ENCODE data around the gene GALNT18. TPM values are rescaled to one million over a fixed set of nuclear protein-coding genes. Genes with fewer than 3 reads are reported as not detected.

Gene GALNT18
- total and polyA plus RNA-seq, 7 experiments from 2014 or later: 0.15 to 1.7 (median 0.20) TPM; not detected in 4

GRCh38 chr11:11241284-11241683 lies 380.5 kb downstream of the GALNT18 start:
- no peaks in the 10 kb centered on the region for H3K9me3 ChIP-seq (ENCODE audit: control insufficient read depth in 2 of 3, low read length in 3 of 3)
- ATAC-seq: no peak
- Mint-ChIP-seq H3K36me3 (peaks cover 0 to 4% (median 0%) of the 10 kb centered on the region in 5 donors), H3K4me1 (peaks cover 0 to 24% (median 9%) of the 10 kb centered on the region in 7 donors), H3K27me3 (peaks cover 0 to 5% (median 0%) of the 10 kb centered on the region in 5 donors), H3K9me3 (peaks cover 0 to 5% (median 0%) of the 10 kb centered on the region in 11 donors), H3K4me3 (no peak overlapping the region), H3K27ac (no peak overlapping the region)
- POLR2A ChIA-PET: no interaction called here
- no peaks in the 10 kb centered on the region for H3K36me3 ChIP-seq (ENCODE audit: control insufficient read depth in 2 of 3, insufficient read depth in 3 of 3, low read length in 3 of 3)
- no peak overlapping the region for H3K4me3 ChIP-seq (ENCODE audit: low read length)
- CTCF ChIA-PET: no interaction called here
- no peaks in the 10 kb centered on the region for H3K27me3 ChIP-seq (ENCODE audit: control insufficient read depth in 2 of 2, insufficient read depth in 2 of 2, low read length in 2 of 2)
- H3K27ac ChIP-seq (ENCODE audit: low read depth, low read length): no peak overlapping the region
- no peak for DNase-seq
- peaks cover 5 to 20% of the 10 kb centered on the region in 2 donors for H3K4me1 ChIP-seq (ENCODE audit: control insufficient read depth in 2 of 2, insufficient read depth in 2 of 2, low read length in 2 of 2)
- intact Hi-C loops (cut with micrococcal nuclease): no loop called here

- ChIA-PET POLR2A (no interaction called here), CTCF (no interaction called here)
- peaks cover 0 to 24% (median 9%) of the 10 kb centered on the region in 7 donors for H3K4me1 Mint-ChIP-seq
- Histone ChIP-seq H3K36me3 (ENCODE audit: control insufficient read depth in 2 of 3, insufficient read depth in 3 of 3, low read length in 3 of 3) (no peaks in the 10 kb centered on the region), H3K27ac (ENCODE audit: low read depth, low read length) (no peak overlapping the region), H3K27me3 (ENCODE audit: control insufficient read depth in 2 of 2, insufficient read depth in 2 of 2, low read length in 2 of 2) (no peaks in the 10 kb centered on the region), H3K9me3 (ENCODE audit: control insufficient read depth in 2 of 3, low read length in 3 of 3) (no peaks in the 10 kb centered on the region), H3K4me3 (ENCODE audit: low read length) (no peak overlapping the region), H3K4me1 (ENCODE audit: control insufficient read depth in 2 of 2, insufficient read depth in 2 of 2, low read length in 2 of 2) (peaks cover 5 to 20% of the 10 kb centered on the region in 2 donors)
- intact Hi-C loops (cut with micrococcal nuclease): loop anchor here in 1 of 2 donors (10.0 kb wide), 1 partner anchor 545 kb away; no protein-coding TSS in a partner anchor
- H3K9me3 Mint-ChIP-seq: peaks cover 0 to 5% (median 0%) of the 10 kb centered on the region in 11 donors
- no peak overlapping the region for H3K4me3 Mint-ChIP-seq
- H3K27ac Mint-ChIP-seq: no peak overlapping the region
- H3K27me3 Mint-ChIP-seq: peaks cover 0 to 5% (median 0%) of the 10 kb centered on the region in 5 donors
- H3K36me3 Mint-ChIP-seq: peaks cover 0 to 4% (median 0%) of the 10 kb centered on the region in 5 donors
- DNase-seq: no peak
- no peak for ATAC-seq
These were observed 381.8 kb downstream of the GALNT18 start for GRCh38 chr11:11239959-11240358.

- CTCF ChIA-PET: no interaction called here
- ATAC-seq: no peak
- H3K36me3 Mint-ChIP-seq: peaks cover 0 to 4% (median 0%) of the 10 kb centered on the region in 5 donors
- Histone ChIP-seq H3K27me3 (ENCODE audit: control insufficient read depth in 2 of 2, insufficient read depth in 2 of 2, low read length in 2 of 2) (no peaks in the 10 kb centered on the region), H3K36me3 (ENCODE audit: control insufficient read depth in 2 of 3, insufficient read depth in 3 of 3, low read length in 3 of 3) (no peaks in the 10 kb centered on the region), H3K27ac (ENCODE audit: low read depth, low read length) (no peak overlapping the region), H3K4me3 (ENCODE audit: low read length) (no peak overlapping the region), H3K9me3 (ENCODE audit: control insufficient read depth in 2 of 3, low read length in 3 of 3) (no peaks in the 10 kb centered on the region), H3K4me1 (ENCODE audit: control insufficient read depth in 2 of 2, insufficient read depth in 2 of 2, low read length in 2 of 2) (no peaks in the 10 kb centered on the region)
- no peak overlapping the region for H3K4me3 Mint-ChIP-seq
- H3K27ac Mint-ChIP-seq: no peak overlapping the region
- H3K9me3 Mint-ChIP-seq: peaks cover 0 to 5% (median 0%) of the 10 kb centered on the region in 11 donors
- POLR2A ChIA-PET: no interaction called here
- intact Hi-C loops (cut with micrococcal nuclease): loop anchor here in 1 of 2 donors (10.0 kb wide), 1 partner anchor 548 kb away; no protein-coding TSS in a partner anchor
- H3K27me3 Mint-ChIP-seq: peaks cover 0 to 5% (median 0%) of the 10 kb centered on the region in 5 donors
- peaks cover 0 to 4% (median 0%) of the 10 kb centered on the region in 7 donors for H3K4me1 Mint-ChIP-seq
- no peak for DNase-seq
These were observed 384.6 kb downstream of the GALNT18 start for GRCh38 chr11:11237070-11237832.

GRCh38 chr11:11236498-11237059 lies 385.2 kb downstream of the GALNT18 start:
- Mint-ChIP-seq H3K9me3 (peaks cover 0 to 5% (median 0%) of the 10 kb centered on the region in 11 donors), H3K36me3 (peaks cover 0 to 4% (median 0%) of the 10 kb centered on the region in 5 donors), H3K4me3 (no peak overlapping the region), H3K4me1 (no peaks in the 10 kb centered on the region), H3K27me3 (peaks cover 0 to 5% (median 0%) of the 10 kb centered on the region in 5 donors), H3K27ac (no peak overlapping the region)
- intact Hi-C loops (cut with micrococcal nuclease): loop anchor here in 1 of 2 donors (10.0 kb wide), 1 partner anchor 548 kb away; no protein-coding TSS in a partner anchor
- DNase-seq (no peak), ATAC-seq (no peak)
- ChIA-PET CTCF (no interaction called here), POLR2A (no interaction called here)
- no peaks in the 10 kb centered on the region for H3K4me1 ChIP-seq (ENCODE audit: control insufficient read depth in 2 of 2, insufficient read depth in 2 of 2, low read length in 2 of 2)
- H3K27ac ChIP-seq (ENCODE audit: low read depth, low read length): no peak overlapping the region
- H3K9me3 ChIP-seq (ENCODE audit: control insufficient read depth in 2 of 3, low read length in 3 of 3): no peaks in the 10 kb centered on the region
- no peak overlapping the region for H3K4me3 ChIP-seq (ENCODE audit: low read length)
- H3K36me3 ChIP-seq (ENCODE audit: control insufficient read depth in 2 of 3, insufficient read depth in 3 of 3, low read length in 3 of 3): no peaks in the 10 kb centered on the region
- no peaks in the 10 kb centered on the region for H3K27me3 ChIP-seq (ENCODE audit: control insufficient read depth in 2 of 2, insufficient read depth in 2 of 2, low read length in 2 of 2)

- ATAC-seq (no peak), DNase-seq (no peak)
- Mint-ChIP-seq H3K4me3 (no peak overlapping the region), H3K9me3 (no peaks in the 10 kb centered on the region), H3K27me3 (peaks cover 0 to 14% (median 5%) of the 10 kb centered on the region in 5 donors), H3K36me3 (no peaks in the 10 kb centered on the region), H3K27ac (no peak overlapping the region), H3K4me1 (peaks cover 0 to 2% (median 0%) of the 10 kb centered on the region in 7 donors)
- Histone ChIP-seq H3K27ac (ENCODE audit: low read depth, low read length) (no peak overlapping the region), H3K4me3 (ENCODE audit: low read length) (no peak overlapping the region), H3K9me3 (ENCODE audit: control insufficient read depth in 2 of 3, low read length in 3 of 3) (no peaks in the 10 kb centered on the region), H3K36me3 (ENCODE audit: control insufficient read depth in 2 of 3, insufficient read depth in 3 of 3, low read length in 3 of 3) (no peaks in the 10 kb centered on the region), H3K27me3 (ENCODE audit: control insufficient read depth in 2 of 2, insufficient read depth in 2 of 2, low read length in 2 of 2) (no peaks in the 10 kb centered on the region), H3K4me1 (ENCODE audit: control insufficient read depth in 2 of 2, insufficient read depth in 2 of 2, low read length in 2 of 2) (no peaks in the 10 kb centered on the region)
- intact Hi-C loops (cut with micrococcal nuclease): loop anchor here in 1 of 2 donors (10.0 kb wide), 1 partner anchor 553 kb away; no protein-coding TSS in a partner anchor
- ChIA-PET CTCF (no interaction called here), POLR2A (no interaction called here)
These were observed 390.0 kb downstream of the GALNT18 start for GRCh38 chr11:11231763-11232162.

- Mint-ChIP-seq H3K9me3 (peaks cover 0 to 2% (median 0%) of the 10 kb centered on the region in 11 donors), H3K4me3 (no peak overlapping the region), H3K27me3 (peaks cover 0 to 14% (median 5%) of the 10 kb centered on the region in 5 donors), H3K27ac (peak overlapping the region in 1 of 9 donors; percentile 32), H3K36me3 (no peaks in the 10 kb centered on the region), H3K4me1 (peaks cover 0 to 2% (median 0%) of the 10 kb centered on the region in 7 donors)
- intact Hi-C loops (cut with micrococcal nuclease): loop anchor here in 1 of 2 donors (10.0 kb wide), 1 partner anchor 554 kb away; no protein-coding TSS in a partner anchor
- no peaks in the 10 kb centered on the region for H3K9me3 ChIP-seq (ENCODE audit: control insufficient read depth in 2 of 3, low read length in 3 of 3)
- H3K36me3 ChIP-seq (ENCODE audit: control insufficient read depth in 2 of 3, insufficient read depth in 3 of 3, low read length in 3 of 3): no peaks in the 10 kb centered on the region
- no peak overlapping the region for H3K27ac ChIP-seq (ENCODE audit: low read depth, low read length)
- H3K4me1 ChIP-seq (ENCODE audit: control insufficient read depth in 2 of 2, insufficient read depth in 2 of 2, low read length in 2 of 2): no peaks in the 10 kb centered on the region
- POLR2A ChIA-PET: no interaction called here
- DNase-seq (no peak), ATAC-seq (no peak)
- CTCF ChIA-PET: no interaction called here
- H3K4me3 ChIP-seq (ENCODE audit: low read length): no peak overlapping the region
- H3K27me3 ChIP-seq (ENCODE audit: control insufficient read depth in 2 of 2, insufficient read depth in 2 of 2, low read length in 2 of 2): no peaks in the 10 kb centered on the region
These were observed 390.8 kb downstream of the GALNT18 start for GRCh38 chr11:11230802-11231562.

All from naive thymus-derived CD4-positive, alpha-beta T cell (primary cell).